WERI-Rb-1 (cell line): ENCODE data around the gene ZCCHC9.

Source experiments
- DNase-seq: peaks from one replicate; pipeline ENCODE4 v3.0.0-alpha.2; 2020
- H3K27ac ChIP-seq: fragments of 250-450 bp; sonication (Bioruptor Pico); 2 replicates; pipeline ENCODE4 v1.5.1; 2020; ENCODE audit warnings: mild to moderate bottlenecking, moderate library complexity
- H3K27me3 ChIP-seq: fragments of 250-450 bp; sonication (Bioruptor Pico); 2 replicates; pipeline ENCODE4 v1.5.1; 2021; ENCODE audit warnings: mild to moderate bottlenecking, low read depth, moderate library complexity; ENCODE audit not compliant: insufficient read depth, severe bottlenecking
- H3K36me3 ChIP-seq: fragments of 250-450 bp; sonication (Bioruptor Pico); 2 replicates; pipeline ENCODE4 v1.5.1; 2020; ENCODE audit warnings: mild to moderate bottlenecking, moderate library complexity
- H3K4me3 ChIP-seq: 2 replicates; pipeline ENCODE4 v1.5.1; 2011; ENCODE audit warnings: low read depth, mild to moderate bottlenecking, control low read depth, low read length
- H3K9me3 ChIP-seq: fragments of 250-450 bp; sonication (Bioruptor Pico); 2 replicates; pipeline ENCODE4 v1.5.1; 2021; ENCODE audit warnings: mild to moderate bottlenecking, moderate library complexity; ENCODE audit not compliant: severe bottlenecking
- CTCF ChIP-seq: IDR thresholded peaks from 2 replicates; pipeline ENCODE4 v1.5.1; 2011; ENCODE audit warnings: low read depth, mild to moderate bottlenecking, control low read depth, inconsistent platforms, low read length

Gene ZCCHC9

GRCh38 chr5:81315830-81316229, 14.4 kb downstream of the ZCCHC9 start:
- Histone ChIP-seq H3K9me3 (no peaks in the 10 kb centered on the region), H3K27ac (no peak overlapping the region), H3K4me3 (no peak overlapping the region), H3K36me3 (peaks cover 4% of the 10 kb centered on the region; the same call in 1 of the 2 replicates), H3K27me3 (no peaks in the 10 kb centered on the region)
- DNase-seq: no peak
- TF ChIP-seq CTCF: no peak

GRCh38 chr5:81316571-81316970, 15.2 kb downstream of the ZCCHC9 start:
- H3K9me3 ChIP-seq: no peaks in the 10 kb centered on the region
- H3K27me3 ChIP-seq: no peaks in the 10 kb centered on the region
- TF ChIP-seq CTCF: no peak
- DNase-seq: no peak
- no peak overlapping the region for H3K27ac ChIP-seq
- peaks cover 4% of the 10 kb centered on the region; the same call in 1 of the 2 replicates for H3K36me3 ChIP-seq
- no peak overlapping the region for H3K4me3 ChIP-seq

GRCh38 chr5:81317536-81317935, 16.1 kb downstream of the ZCCHC9 start:
- Histone ChIP-seq H3K27me3 (no peaks in the 10 kb centered on the region), H3K36me3 (peaks cover 1% of the 10 kb centered on the region; the same call in 1 of the 2 replicates), H3K4me3 (no peak overlapping the region), H3K9me3 (no peaks in the 10 kb centered on the region), H3K27ac (no peak overlapping the region)
- no peak for DNase-seq
- no peak for TF ChIP-seq CTCF

- no peaks in the 10 kb centered on the region for H3K9me3 ChIP-seq
- H3K27me3 ChIP-seq: no peaks in the 10 kb centered on the region
- H3K4me3 ChIP-seq: no peak overlapping the region
- H3K27ac ChIP-seq: no peak overlapping the region
- DNase-seq: no peak
- H3K36me3 ChIP-seq: no peaks in the 10 kb centered on the region
- TF ChIP-seq CTCF: no peak
These were observed 25.2 kb downstream of the ZCCHC9 start for GRCh38 chr5:81326554-81326953.

- no peaks in the 10 kb centered on the region for H3K9me3 ChIP-seq
- H3K36me3 ChIP-seq: no peaks in the 10 kb centered on the region
- H3K4me3 ChIP-seq: no peak overlapping the region
- no peak for TF ChIP-seq CTCF
- no peak overlapping the region for H3K27ac ChIP-seq
- peak; percentile 25 for DNase-seq
- H3K27me3 ChIP-seq: no peaks in the 10 kb centered on the region
These were observed 33.1 kb downstream of the ZCCHC9 start for GRCh38 chr5:81334304-81335061.

GRCh38 chr5:81335946-81336345, 34.6 kb downstream of the ZCCHC9 start:
- Histone ChIP-seq H3K27ac (no peak overlapping the region), H3K4me3 (no peak overlapping the region), H3K27me3 (no peaks in the 10 kb centered on the region), H3K9me3 (no peaks in the 10 kb centered on the region), H3K36me3 (no peaks in the 10 kb centered on the region)
- no peak for DNase-seq
- no peak for TF ChIP-seq CTCF
